Fibroblast of pulmonary artery (primary cell): ENCODE results near the gene SCYL1.

Experiments
- DNase-seq: peaks from one replicate; pipeline ENCODE4 v3.0.0-alpha.2; 2010; ENCODE audit warnings: low read depth
- H3K4me3 ChIP-seq: replicated peaks from 2 replicates; pipeline ENCODE4 v1.5.1; 2011; ENCODE audit warnings: low read depth, mild to moderate bottlenecking, control low read depth, low read length, moderate library complexity
- CTCF ChIP-seq: IDR thresholded peaks from 2 replicates; pipeline ENCODE4 v1.5.1; 2011; ENCODE audit warnings: mild to moderate bottlenecking, control low read depth, low read length, inconsistent platforms; ENCODE audit errors: missing control alignments

SCYL1 gene

GRCh38 chr11:65489706-65490320 is 35.1 kb upstream of the SCYL1 start:
- DNase-seq: peak; percentile 60
- TF ChIP-seq CTCF: no peak
- H3K4me3 ChIP-seq: no peak overlapping the region

GRCh38 chr11:65491163-65491465 is 33.8 kb upstream of the SCYL1 start:
- DNase-seq: no peak
- no peak for TF ChIP-seq CTCF
- no peak overlapping the region for H3K4me3 ChIP-seq

GRCh38 chr11:65491614-65492386 is 33.1 kb upstream of the SCYL1 start:
- DNase-seq: peak; percentile 95
- TF ChIP-seq CTCF: no peak
- no peak overlapping the region for H3K4me3 ChIP-seq

GRCh38 chr11:65492387-65492636 is 32.6 kb upstream of the SCYL1 start:
- TF ChIP-seq CTCF: no peak
- H3K4me3 ChIP-seq: no peak overlapping the region
- no peak for DNase-seq

GRCh38 chr11:65492637-65493366 is 32.1 kb upstream of the SCYL1 start:
- no peak overlapping the region for H3K4me3 ChIP-seq

GRCh38 chr11:65493367-65494176 is 31.3 kb upstream of the SCYL1 start:
- DNase-seq: peak; percentile 94
- no peak for TF ChIP-seq CTCF
- no peak overlapping the region for H3K4me3 ChIP-seq

More at GRCh38 chr11:65492637-65493366, 32.1 kb upstream of the SCYL1 start:
- no peak for TF ChIP-seq CTCF
- DNase-seq: peak; percentile 94
